Activated T-cell treated with anti-CD3 and anti-CD28 coated beads for 24 hours (primary cell): ENCODE data around the gene STT3B.
"Not testable (repeated sequence)": the region's sequence is repeated elsewhere in the genome, so short reads cannot be mapped to it uniquely, and the experiment has no call there.

ENCODE experiments used
- DNase-seq: peaks from one replicate; pipeline ENCODE4 v3.0.0-alpha.2; 2020; ENCODE audit warnings: low read depth

Gene STT3B

DNA sequence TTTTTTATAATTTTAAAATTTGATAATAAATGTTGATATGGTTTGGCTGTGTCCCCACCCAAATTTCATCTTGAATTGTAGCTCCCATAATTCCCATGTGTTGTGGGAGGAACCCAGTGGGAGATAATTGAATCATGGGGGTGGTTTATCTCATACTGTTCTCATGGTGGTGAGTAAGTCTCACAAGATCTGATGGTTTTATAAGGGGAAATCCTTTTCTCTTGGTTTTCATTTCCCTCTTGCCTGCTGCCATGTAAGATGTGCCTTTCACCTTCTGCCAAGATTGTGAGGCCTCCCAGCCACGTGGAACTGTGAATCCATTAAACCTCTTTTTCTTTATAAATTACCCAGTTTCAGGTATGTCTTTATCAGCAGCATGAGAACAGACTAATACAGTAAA lies 72.6 kb downstream of the STT3B start:
- not testable (repeated sequence) for DNase-seq

DNA sequence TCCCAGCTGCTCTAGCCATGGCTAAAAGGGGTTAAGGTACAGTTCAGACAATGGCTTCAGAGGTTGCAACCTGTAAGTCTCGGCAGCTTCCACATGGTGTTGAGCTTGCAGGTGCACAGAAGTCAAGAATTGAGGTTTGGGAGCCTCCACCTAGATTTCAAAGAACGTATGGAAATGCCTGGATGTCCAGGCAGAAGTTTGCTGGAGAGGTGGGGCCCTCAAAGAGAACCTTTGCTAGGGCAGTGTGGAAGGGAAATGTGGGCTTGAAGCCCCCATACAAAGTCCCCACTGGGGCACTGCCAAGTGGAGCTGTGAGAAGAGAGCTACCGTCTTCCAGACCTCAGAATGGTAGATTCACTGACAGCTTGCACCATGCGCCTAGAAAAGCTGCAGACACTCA lies 73.7 kb downstream of the STT3B start:
- no peak for DNase-seq

DNA sequence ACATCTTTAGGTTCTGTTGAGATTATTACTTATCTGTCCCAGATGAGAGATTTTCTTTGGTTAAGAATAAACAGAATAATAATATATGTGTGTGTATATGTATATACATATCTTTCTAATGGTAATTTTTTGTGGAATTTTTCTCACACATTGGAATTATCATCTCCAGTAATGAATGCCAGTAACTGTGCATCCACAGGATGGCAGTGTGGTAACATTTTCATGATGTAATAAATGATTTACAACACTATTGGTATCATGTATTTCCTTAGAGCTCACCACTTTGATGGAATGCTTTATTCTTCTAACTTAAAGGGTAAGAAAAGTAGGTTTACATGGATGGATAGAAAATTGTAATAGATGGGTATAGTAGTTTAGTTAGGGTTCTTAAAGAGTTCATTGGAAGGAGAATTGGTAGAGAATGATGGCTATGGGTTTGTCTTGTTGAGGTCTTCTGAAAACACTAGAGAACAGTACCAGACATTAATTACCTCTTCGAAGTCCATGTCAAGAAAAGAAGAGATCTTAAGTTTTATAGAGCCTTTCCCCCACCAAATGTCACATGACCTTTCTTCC lies 78.1 kb downstream of the STT3B start:
- no peak for DNase-seq

DNA sequence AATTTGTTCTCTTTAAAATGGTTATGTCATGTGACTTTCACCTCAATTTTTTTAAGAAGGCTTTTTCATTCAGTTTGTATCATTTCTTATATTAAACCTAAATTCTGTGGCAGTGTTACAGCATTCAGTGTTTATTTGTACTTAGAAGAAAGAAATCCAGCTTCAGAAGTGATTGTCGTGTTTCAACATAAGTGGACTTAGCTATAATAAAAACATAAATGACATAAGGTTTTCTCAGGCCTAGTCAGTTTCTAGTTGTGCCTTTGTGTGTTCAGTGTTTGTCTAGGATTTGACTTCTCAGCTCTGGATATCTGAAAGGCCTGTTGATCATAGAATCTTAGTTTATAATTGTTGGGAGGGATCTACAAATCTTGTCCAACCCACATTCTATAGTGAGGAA lies 80.5 kb downstream of the STT3B start:
- DNase-seq, result no peak

DNA sequence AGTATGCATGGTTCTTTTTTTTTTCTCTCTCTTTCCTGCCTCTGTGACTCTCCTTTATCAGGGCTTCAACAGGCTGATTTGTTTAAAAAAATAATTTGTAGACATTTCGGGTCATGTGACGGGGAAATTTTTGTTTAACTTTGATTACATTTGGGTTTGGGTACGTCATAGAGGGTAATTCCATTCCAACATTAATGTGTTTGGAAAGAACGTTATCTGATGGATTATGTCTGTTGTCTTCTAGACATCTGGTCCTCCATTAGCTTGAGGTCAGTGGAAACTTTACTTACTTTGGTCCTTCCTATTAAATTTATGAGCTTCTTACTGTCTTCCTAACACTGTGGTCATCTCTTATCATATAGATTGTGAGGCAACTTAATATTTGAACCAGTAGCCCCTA lies 80.9 kb downstream of the STT3B start:
- DNase-seq, result no peak

DNA sequence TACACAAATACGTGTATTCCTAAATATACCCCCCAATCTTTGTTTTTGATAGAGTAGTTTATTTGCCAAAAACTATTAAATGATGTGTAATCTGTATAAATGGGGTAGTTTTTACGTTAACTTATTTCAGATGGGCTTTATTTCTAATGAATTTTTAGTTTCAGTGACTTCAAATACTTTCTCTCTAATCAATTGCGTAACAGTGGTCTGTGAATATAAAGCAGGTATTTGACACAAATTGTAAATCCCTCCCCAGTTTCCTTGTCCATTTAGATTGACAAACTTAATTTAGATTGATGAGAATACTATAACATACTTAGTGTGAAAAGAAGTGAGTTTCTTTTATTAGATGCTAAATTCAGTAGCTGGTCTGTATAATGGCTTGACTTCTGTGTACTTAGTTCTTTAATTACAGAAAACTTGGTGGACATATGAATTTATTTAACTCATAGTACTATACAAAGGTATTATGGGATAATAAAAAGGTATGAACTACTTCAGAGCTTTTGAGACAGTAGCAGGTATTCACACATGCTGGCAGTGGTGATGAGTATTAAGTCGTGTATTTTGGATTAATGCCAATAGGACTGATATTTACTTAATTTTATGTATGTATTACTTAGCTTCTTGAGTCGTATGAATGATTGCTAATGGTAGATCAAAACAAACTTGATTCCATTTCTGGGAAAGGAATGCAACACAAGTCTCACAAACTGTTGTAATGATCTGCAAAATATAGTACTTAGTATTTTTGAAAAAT lies 81.6 kb downstream of the STT3B start:
- DNase-seq, result no peak

DNA sequence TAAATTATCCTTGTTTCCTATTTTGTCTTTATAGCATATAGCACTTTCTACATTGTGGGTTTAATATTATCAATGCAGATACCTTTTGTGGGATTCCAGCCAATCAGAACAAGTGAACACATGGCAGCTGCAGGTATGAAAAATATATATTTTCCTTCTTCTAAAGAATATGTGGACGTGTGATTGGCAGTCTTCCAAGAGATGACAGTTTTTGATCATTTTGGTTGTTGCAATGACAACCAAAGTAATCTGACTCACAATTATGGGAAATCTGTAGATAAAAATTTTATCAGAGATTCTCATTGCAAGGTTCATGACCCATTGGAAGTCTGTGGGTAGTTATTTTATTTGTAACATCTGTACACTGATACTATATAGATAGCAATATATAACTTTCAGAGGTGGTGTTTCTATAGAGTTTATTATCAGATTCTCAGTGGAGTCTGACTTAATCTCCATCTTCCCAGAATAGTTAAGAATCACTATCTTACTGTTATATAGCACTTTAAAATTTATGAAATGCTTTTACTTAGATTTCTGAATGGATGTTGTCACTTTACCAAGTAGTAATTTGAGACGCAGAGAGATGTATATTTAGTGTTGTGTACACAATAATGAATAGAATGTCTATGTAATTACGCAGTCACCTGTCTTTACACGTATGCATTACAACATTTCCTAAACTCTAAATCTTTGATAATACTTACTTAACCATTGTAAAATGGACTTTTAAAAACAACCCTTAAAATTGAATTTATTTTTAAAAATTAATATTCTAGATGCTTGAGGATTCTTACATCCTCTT lies 82.5 kb downstream of the STT3B start:
- no peak for DNase-seq

DNA sequence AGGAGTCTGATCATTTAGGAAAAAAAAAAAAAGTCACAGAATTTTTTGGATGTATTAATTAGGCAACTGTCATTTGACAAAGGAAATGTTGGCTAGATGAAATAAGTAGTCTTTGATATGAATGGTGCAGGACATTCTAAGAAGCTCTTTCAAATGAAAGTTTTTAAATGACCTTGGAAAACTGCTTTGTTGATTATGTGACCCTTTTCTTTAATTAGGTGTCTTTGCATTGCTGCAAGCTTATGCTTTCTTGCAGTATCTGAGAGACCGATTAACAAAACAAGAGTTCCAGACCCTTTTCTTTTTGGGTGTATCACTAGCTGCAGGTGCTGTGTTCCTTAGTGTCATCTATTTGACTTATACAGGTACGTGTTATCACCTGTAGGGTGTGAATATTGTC lies 84.0 kb downstream of the STT3B start:
- DNase-seq, result no peak

DNA sequence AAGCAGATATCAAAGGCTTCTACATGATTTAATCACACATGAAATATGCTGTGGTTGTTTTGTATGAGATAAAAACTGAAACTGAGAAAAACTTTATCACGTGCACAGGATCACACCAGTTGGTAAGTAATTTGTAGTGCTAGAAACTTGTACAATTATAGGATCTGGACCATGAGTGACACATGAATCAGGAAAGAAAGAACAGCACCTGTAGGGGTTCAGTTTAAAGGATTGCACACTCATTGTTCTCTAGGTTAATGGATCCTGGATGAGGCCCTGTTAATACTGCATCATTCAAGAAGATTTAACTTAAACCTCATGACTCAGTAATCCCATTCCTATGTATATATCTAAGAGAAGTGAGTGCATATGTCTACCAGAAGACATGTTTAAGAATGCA lies 87.9 kb downstream of the STT3B start:
- no peak for DNase-seq

DNA sequence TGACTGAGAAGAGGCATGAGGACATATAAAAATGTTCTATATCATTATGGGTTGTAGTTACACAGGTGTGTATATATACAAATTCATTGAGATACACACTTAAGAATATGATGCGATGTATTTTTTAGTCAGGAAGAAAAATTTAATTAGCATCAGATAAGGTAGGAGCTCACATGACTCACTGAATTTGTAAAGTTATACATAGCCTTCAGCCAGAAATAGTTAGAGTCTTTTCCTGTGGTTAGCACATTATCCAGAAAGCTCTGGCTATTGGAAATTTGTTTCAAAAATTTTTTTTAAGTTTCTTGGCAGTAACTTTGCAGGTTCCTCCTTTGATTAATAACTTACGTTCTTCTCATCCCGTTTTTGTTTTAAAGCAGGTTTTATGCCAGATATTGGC lies 88.6 kb downstream of the STT3B start:
- DNase-seq, result no peak

DNA sequence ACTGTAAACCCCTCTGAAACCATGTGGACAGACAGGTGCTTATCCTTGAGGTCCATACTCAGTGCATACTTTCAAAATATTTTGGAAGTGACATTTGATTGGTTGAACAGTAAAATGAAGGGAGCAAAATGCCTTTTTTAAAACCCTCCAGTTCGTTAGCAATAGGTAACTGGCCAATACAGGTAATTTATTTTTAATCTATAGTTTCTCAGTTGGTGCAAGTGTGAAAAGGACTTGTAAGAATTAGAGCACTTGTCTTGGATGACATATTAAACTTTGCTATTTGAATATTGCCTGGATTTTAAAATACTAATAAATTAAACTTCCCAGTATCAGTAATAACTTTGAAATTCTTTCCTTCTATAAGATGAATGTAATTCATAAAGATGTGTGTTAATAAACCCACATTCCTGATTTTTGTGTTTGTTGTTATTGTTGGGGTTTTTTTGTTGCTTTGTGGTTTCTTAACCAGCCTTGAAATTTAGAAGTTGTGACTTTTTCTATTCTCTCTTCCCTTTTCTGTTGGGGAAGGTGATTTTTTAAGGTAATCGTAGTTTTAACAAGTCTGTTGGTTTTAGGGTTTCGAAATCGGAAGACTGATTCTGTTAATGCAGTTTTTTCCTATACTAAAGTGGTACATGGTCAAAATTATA lies 90.0 kb downstream of the STT3B start:
- DNase-seq, result no peak

DNA sequence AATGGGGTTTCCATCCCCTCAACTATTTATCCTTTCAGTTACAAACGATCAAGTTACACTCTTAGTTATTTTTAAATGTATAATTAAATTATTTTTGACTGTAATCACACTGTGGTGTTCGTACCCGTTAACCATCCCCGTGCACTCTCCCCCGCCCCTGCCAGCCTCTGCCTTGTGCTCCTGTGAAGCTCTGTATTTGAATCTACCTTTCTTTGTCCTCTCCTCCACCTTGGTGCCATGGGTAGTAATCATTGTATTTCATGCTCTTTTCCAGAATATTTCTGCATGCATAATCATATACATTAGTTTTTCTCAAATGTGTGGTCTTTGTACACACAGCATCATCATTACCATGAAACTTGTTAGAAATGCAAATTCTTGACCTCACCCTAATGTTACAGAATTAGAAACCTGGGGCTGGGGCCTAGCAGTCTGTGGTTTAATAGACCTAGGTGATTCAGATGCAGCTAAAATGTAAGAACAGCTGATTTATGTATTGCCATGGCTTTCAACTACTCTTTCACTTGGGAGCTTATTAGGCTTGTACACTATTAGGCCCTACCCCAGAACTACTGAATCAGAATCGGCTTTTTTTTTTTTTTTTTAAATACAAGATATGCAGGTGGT lies 91.5 kb downstream of the STT3B start:
- DNase-seq, result no peak

DNA sequence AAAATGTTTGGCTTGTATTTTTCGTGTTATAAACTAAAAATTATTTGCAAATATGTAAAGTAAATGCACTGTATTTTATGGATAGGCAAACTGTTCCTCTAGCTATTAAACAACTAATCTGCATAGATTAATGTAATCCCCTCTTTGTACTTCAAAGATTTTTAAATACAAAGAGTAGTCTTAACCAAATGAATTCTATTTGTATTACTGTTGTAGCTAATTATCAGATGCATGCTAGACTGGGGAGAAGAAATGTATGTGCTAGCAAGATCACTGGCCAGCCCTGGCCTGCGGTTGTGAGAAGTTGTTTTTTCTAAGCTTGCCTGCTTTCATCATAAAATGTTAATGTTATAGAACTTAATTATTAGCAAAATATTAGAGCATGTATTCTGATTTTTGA lies 92.6 kb downstream of the STT3B start:
- DNase-seq, result no peak

DNA sequence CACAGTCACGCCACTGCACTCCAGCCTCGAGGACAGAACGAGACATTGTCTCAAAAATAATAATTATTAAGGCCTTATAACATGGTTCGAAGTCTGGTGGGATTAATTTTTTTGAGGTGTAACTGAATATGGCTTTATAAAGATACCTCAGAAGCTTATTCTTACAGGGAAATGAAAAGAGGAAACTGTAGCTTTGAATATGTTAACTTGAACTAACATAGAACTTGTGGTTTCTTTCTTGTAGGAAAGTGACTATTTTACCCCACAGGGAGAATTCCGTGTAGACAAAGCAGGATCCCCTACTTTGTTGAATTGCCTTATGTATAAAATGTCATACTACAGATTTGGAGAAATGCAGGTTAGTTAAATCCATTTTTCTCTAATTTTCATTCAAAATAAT lies 96.3 kb downstream of the STT3B start:
- DNase-seq, result no peak

DNA sequence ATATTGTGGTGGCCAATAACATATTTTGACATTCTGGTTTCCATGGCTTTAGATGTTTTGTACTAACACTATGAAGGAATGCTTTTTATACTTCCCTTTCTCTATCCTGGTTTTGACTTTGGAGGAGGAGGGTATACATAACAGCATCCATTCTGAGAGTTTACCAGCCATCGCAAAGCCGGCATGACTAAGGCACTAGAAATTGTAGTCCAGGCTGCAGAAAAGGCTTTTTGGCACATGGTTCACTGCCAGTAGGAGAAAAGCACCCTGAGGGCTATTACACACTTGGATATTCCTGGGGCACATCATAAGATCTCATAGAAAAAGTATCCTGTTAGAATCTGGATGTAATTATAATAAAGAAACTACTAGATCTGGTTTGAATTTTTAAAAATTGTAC lies 101.8 kb downstream of the STT3B start:
- no peak for DNase-seq

DNA sequence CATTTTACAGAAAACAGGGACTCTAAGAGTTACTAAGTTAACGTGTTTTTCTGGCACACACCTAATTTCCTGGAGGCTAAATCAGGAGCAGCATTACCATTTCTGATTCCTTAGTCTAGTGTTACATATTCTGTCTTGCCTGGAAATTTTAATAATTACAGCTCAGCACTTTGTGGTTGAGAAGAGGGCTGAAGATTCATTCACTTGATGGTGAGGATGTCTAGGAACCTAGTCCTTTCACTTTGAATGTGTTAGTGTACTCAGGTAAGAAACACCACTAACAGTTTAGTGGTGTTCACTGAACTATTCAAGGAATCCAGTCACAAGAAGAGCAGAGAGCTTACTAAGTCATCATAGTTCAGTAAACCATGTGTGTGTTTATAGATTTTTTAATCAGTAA lies 102.8 kb downstream of the STT3B start:
- no peak for DNase-seq

DNA sequence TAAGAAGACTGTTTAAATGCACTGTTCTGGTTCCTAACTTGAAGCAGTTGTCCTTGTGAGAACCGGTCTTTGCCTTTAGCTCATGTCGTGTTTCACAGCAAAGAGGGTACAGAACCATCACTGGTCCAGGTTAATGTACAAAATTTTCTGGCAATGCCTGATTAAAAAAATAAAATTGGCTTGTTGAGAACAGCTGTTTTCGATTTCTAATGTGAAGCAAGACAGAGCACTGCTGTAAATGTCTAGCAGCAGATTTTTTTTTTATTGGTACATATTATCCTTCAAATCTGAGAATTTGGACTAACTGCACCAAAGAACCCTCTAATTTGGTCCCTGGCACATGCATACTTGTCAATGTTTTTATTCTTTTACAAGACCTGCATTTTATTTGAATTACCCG lies 103.3 kb downstream of the STT3B start:
- DNase-seq, result no peak

DNA sequence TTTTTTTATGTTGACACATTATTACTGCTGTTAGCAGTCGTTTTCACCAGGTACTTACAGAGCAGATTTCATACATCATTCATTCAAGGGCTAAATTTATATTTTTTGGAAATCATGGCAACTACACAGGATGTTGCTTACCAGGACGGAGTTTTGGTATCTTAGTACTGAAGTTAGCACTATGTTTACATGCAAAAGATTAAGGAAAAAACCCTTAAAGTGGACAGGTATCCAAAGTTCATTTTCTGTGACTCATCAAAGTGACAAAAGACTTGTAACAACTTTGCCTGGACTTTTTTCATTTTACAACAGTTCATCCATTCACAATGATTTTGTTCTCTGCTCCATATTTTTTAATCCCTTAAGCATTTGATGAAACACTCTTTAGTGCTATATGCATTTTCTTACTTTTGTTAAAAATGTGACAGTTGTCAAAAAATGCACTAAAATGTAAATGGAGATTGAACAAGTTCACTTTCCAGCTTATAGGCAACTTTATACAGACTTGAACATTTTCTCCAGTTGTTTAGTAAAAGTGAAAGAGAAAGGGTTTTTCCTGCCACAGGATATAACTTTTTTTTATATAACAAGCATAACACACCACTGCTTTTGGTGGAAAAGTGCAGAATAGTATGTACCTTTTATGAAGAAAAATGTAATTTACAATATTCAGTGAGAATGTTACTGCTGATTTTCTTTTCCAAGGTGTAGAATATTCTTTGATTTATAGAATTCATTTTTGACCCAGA lies 104.1 kb downstream of the STT3B start:
- no peak for DNase-seq

DNA sequence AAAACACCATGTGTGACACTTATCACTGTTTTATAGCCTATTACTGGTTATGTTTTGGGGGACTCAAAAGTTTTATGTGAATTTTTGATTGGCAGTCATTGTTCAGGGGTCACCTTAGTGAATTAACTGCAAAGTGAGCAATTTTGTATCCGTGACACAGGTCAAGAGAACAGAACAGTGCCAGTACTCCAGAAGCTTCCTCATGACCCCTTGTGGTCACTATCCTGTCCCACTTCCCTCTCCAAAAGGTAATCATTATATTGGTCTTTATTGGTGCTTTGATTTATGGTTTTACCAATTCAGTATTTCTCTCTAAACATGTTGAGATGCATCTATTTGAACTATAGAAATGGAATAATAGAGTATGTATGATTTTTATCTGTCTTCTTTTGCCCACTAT lies 107.1 kb downstream of the STT3B start:
- no peak for DNase-seq

DNA sequence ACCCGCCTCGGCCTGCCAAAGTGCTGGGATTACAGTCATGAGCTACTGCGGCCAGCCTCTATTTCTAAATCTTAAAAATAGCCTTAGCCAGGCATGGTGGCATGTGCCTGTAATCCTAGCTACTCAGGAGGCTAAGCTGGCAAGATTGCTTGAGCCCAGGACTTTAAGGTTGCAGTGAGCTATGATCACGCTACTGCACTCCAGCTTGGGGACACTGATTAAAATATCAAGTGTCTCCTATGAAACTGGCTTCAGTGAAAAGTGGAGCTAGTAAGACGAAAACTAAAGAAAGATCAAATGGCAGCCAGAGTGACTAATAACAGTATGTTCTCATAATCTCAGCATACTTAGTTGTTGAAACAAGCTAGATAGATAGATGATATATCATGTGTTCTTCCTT lies 112.5 kb downstream of the STT3B start:
- no peak for DNase-seq

DNA sequence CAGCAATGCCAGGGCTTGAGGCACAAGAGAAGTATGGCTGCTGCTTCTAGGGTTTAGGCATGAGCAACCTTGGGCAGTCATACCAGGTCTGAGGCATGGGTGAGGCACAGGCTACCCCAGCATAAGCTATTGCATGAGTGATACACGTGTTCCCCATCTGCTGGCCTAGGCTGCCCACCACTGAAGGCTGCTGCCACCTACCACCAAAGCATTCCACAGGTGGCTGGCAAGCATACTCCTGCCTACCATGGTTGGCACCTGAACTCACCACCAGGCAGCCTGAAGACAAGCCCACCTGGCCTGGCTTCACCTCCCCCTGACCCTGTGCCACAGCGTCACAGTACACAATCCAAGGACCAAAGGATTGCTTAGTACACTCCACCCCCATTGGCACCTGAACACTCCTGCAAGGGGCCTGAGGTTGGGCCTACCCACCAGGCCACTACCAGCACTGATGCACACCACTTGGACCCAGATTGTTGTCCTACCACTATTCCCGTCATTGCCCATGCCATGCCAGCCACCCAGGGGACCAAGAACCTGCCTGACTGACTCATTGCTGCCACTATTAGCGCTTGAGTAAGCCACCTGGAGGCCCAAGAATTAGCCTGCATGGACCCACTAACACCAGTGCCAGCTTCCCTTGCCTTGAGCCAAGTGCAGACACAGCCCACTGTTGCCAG lies 115.7 kb downstream of the STT3B start:
- no peak for DNase-seq
